GM23338 (cell line): ENCODE measurements around the gene MRPL32. TPM values are rescaled to one million over a fixed set of nuclear protein-coding genes. Genes with fewer than 3 reads are reported as not detected.

Experiments used
- ATAC-seq: fragments of 200-7000 bp; cut with Tn5 transposase; 3 replicates; pipeline ENCODE4 v1.9.1; 2020
- DNase-seq: peaks from one replicate; pipeline ENCODE4 v3.0.0-alpha.2; 2015; ENCODE audit warnings: low spot score
- H2AFZ ChIP-seq: fragments of 200-600 bp; sonication (generic); 2 replicates; pipeline ENCODE4 v1.8.0; 2016; ENCODE audit warnings: antibody characterized with exemption, mild to moderate bottlenecking, moderate library complexity
- H3F3A ChIP-seq: fragments of 200-600 bp; sonication (generic); replicated peaks from 2 replicates; pipeline ENCODE4 v1.8.0; 2017; ENCODE audit warnings: antibody characterized with exemption, mixed run types, low read depth
- H3K27ac ChIP-seq: fragments of 200-600 bp; sonication (generic); 2 replicates; pipeline ENCODE4 v1.6.1; 2016; ENCODE audit warnings: low read depth
- H3K27me3 ChIP-seq: fragments of 200-600 bp; sonication (generic); 2 replicates; pipeline ENCODE4 v1.8.0; 2016; ENCODE audit warnings: mild to moderate bottlenecking, mixed run types, moderate library complexity; ENCODE audit not compliant: insufficient read depth
- H3K36me3 ChIP-seq: fragments of 200-600 bp; sonication (generic); 2 replicates; pipeline ENCODE4 v1.8.0; 2016; ENCODE audit warnings: mild to moderate bottlenecking; ENCODE audit not compliant: insufficient read depth
- H3K4me1 ChIP-seq: fragments of 200-600 bp; sonication (generic); 2 replicates; pipeline ENCODE4 v1.8.0; 2016; ENCODE audit warnings: mild to moderate bottlenecking, moderate library complexity; ENCODE audit not compliant: insufficient read depth
- H3K4me2 ChIP-seq: fragments of 200-600 bp; sonication (generic); 2 replicates; pipeline ENCODE4 v1.7.1; 2017; ENCODE audit warnings: mixed run types
- H3K4me3 ChIP-seq: fragments of 200-600 bp; sonication (generic); 2 replicates; pipeline ENCODE4 v1.6.1; 2016; ENCODE audit warnings: mixed run types
- H3K79me2 ChIP-seq: fragments of 200-600 bp; sonication (generic); replicated peaks from 2 replicates; pipeline ENCODE4 v1.8.0; 2017; ENCODE audit warnings: mild to moderate bottlenecking; ENCODE audit not compliant: insufficient read depth
- H3K9me2 ChIP-seq: fragments of 200-600 bp; sonication (generic); 2 replicates; pipeline ENCODE4 v1.8.0; 2017; ENCODE audit not compliant: insufficient read depth
- H4K20me1 ChIP-seq: fragments of 200-600 bp; sonication (generic); replicated peaks from 2 replicates; pipeline ENCODE4 v1.8.0; 2017; ENCODE audit warnings: mild to moderate bottlenecking; ENCODE audit not compliant: insufficient read depth
- H3K27ac Mint-ChIP-seq: 2 replicates; pipeline ENCODE4 v1.8.0; 2020; ENCODE audit warnings: inconsistent platforms, mild to moderate bottlenecking, moderate library complexity, mixed read lengths
- H3K27me3 Mint-ChIP-seq: 3 replicates; pipeline ENCODE4 v1.8.0; 2022; ENCODE audit warnings: low read depth, mild to moderate bottlenecking, moderate library complexity, mixed read lengths, inconsistent platforms; ENCODE audit not compliant: insufficient read depth, poor library complexity
- H3K36me3 Mint-ChIP-seq: 3 replicates; pipeline ENCODE4 v1.8.0; 2021; ENCODE audit warnings: low read depth, mild to moderate bottlenecking, inconsistent platforms, moderate library complexity, mixed read lengths
- H3K4me1 Mint-ChIP-seq: 3 replicates; pipeline ENCODE4 v1.8.0; 2020; ENCODE audit warnings: mild to moderate bottlenecking, inconsistent platforms, mixed read lengths
- H3K4me3 Mint-ChIP-seq: 3 replicates; pipeline ENCODE4 v1.8.0; 2021; ENCODE audit warnings: moderate library complexity, mild to moderate bottlenecking, inconsistent platforms, mixed read lengths
- H3K9me3 Mint-ChIP-seq: 3 replicates; pipeline ENCODE4 v1.8.0; 2020; ENCODE audit warnings: moderate library complexity, mild to moderate bottlenecking, inconsistent platforms, mixed read lengths
- CREB1 ChIP-seq: fragments of 250-450 bp; sonication (Bioruptor Pico); IDR thresholded peaks from 2 replicates; pipeline ENCODE4 v1.5.0; 2020; ENCODE audit warnings: low read depth, mild to moderate bottlenecking, moderate library complexity
- CTCF ChIP-seq, 2 experiments: fragments of 200-600 bp in 1 of 2; sonication (generic) in 1 of 2; conservative IDR thresholded peaks; 2 replicates each; pipeline versions ENCODE4 v1.5.1 to v1.6.1; 2016 to 2017; ENCODE audit warnings: antibody characterized with exemption in 2 of 2, low read depth in 2 of 2, mild to moderate bottlenecking in 2 of 2, moderate library complexity in 1 of 2
- ETS1 ChIP-seq: IDR thresholded peaks from 2 replicates; pipeline ENCODE4 v1.6.1; 2016; ENCODE audit warnings: antibody characterized with exemption
- EZH2 ChIP-seq: fragments of 200-600 bp; sonication (generic); IDR thresholded peaks from one replicate; pipeline ENCODE4 v1.8.0; 2017; ENCODE audit warnings: antibody characterized with exemption, mild to moderate bottlenecking, low read depth; ENCODE audit not compliant: unreplicated experiment
- EZH2phosphoT487 ChIP-seq: fragments of 200-600 bp; sonication (generic); IDR thresholded peaks from one replicate; pipeline ENCODE4 v1.8.1; 2018; ENCODE audit warnings: antibody characterized with exemption; ENCODE audit not compliant: unreplicated experiment
- JUNB ChIP-seq: IDR thresholded peaks from one replicate; pipeline ENCODE4 v1.6.1; 2016; ENCODE audit warnings: antibody characterized with exemption; ENCODE audit not compliant: unreplicated experiment
- NANOG ChIP-seq: IDR thresholded peaks from 2 replicates; pipeline ENCODE4 v1.6.1; 2016; ENCODE audit warnings: antibody characterized with exemption, borderline replicate concordance
- POLR2AphosphoS5 ChIP-seq: IDR thresholded peaks from 2 replicates; pipeline ENCODE4 v1.6.1; 2016; ENCODE audit warnings: antibody characterized with exemption, low read depth
- REST ChIP-seq: IDR thresholded peaks from one replicate; pipeline ENCODE4 v1.6.1; 2018; ENCODE audit warnings: antibody characterized with exemption; ENCODE audit not compliant: unreplicated experiment
- STAT1 ChIP-seq: IDR thresholded peaks from one replicate; pipeline ENCODE4 v1.6.1; 2016; ENCODE audit warnings: antibody characterized with exemption; ENCODE audit not compliant: unreplicated experiment
- ZNF114 ChIP-seq: fragments of 250-450 bp; sonication (Bioruptor Pico); IDR thresholded peaks from 2 replicates; pipeline ENCODE4 v1.5.0; 2020; ENCODE audit warnings: mild to moderate bottlenecking, moderate library complexity
- ZNF331 ChIP-seq: fragments of 250-450 bp; sonication (Bioruptor Pico); IDR thresholded peaks from 2 replicates; pipeline ENCODE4 v1.5.0; 2020; ENCODE audit warnings: low read depth, mild to moderate bottlenecking, moderate library complexity
- ZNF462 ChIP-seq: fragments of 250-450 bp; sonication (Bioruptor Pico); IDR thresholded peaks from 2 replicates; pipeline ENCODE4 v1.5.0; 2020; ENCODE audit warnings: mild to moderate bottlenecking, moderate library complexity
- polyA plus RNA-seq: library from polyadenylated mRNA; unstranded; fragments of >200 nt; fragmentation: Nextera tagmentation; extraction: Ambion mirVana; gene quantifications from 2 replicates; pipeline ENCODE4 v1.2.1, GENCODE V29; 2016
- total RNA-seq: library from RNA; depleted of rRNA; stranded (reverse); fragments of >200 nt; shearing (Covaris generic); gene quantifications from 2 replicates; pipeline ENCODE4 v1.2.3, GENCODE V29; 2014

Gene MRPL32
- total and polyA plus RNA-seq, 2 experiments from 2014 or later = 93.4 to 303 TPM

- Histone ChIP-seq H3K27ac (no peak overlapping the region), H3K4me2 (no peak overlapping the region), H4K20me1 (no peaks in the 10 kb centered on the region), H3K27me3 (no peaks in the 10 kb centered on the region), H2AFZ (no peak overlapping the region), H3K9me2 (0 out of 2 replicates have a peak, but pooled peaks cover 4% of the 10 kb centered on the region), H3K4me3 (no peak overlapping the region), H3K79me2 (no peaks in the 10 kb centered on the region), H3F3A (no peaks in the 10 kb centered on the region), H3K36me3 (no peaks in the 10 kb centered on the region), H3K4me1 (no peaks in the 10 kb centered on the region)
- H3K27ac Mint-ChIP-seq = no peak overlapping the region
- no peaks in the 10 kb centered on the region for H3K9me3 Mint-ChIP-seq
- ATAC-seq (no peak), DNase-seq (no peak)
- H3K4me3 Mint-ChIP-seq = no peak overlapping the region
- peaks cover 3% of the 10 kb centered on the region for H3K27me3 Mint-ChIP-seq
- no peaks in the 10 kb centered on the region for H3K36me3 Mint-ChIP-seq
- H3K4me1 Mint-ChIP-seq = no peaks in the 10 kb centered on the region
- TF ChIP-seq REST = no peak
- TF ChIP-seq STAT1 = no peak
- TF ChIP-seq EZH2 = no peak
- no peak for TF ChIP-seq EZH2phosphoT487
- no peak for TF ChIP-seq ZNF462
- TF ChIP-seq ZNF114 = no peak
- TF ChIP-seq CTCF (conservative IDR thresholded peaks at IDR 0.05; ENCODE audit: low read depth in 2 of 2) = no peak
- TF ChIP-seq ZNF331 (CRISPR knock-in tag) = no peak
- TF ChIP-seq NANOG = no peak
- TF ChIP-seq CREB1 (CRISPR knock-in tag) = no peak
- no peak for TF ChIP-seq JUNB
- no peak for TF ChIP-seq ETS1
- no peak for TF ChIP-seq POLR2AphosphoS5
These were observed 46.3 kb downstream of the MRPL32 start for GRCh38 chr7:42978496-42978895.
